SU-DHL-6 (cell line): ENCODE measurements around the gene LATS1.

Experiments used
- H2AFZ ChIP-seq: fragments of 200-600 bp; sonication (generic); 2 replicates; pipeline ENCODE4 v1.6.1; 2014; ENCODE audit warnings: low read depth, mild to moderate bottlenecking, moderate library complexity, mixed read lengths, antibody characterized with exemption, low read length; ENCODE audit not compliant: severe bottlenecking
- H3F3A ChIP-seq: fragments of 200-600 bp; shearing (Covaris generic); 2 replicates; pipeline ENCODE4 v1.6.0; 2016; ENCODE audit warnings: antibody characterized with exemption, mild to moderate bottlenecking; ENCODE audit not compliant: insufficient read depth
- H3K27ac ChIP-seq: fragments of 200-600 bp; sonication (generic); 2 replicates; pipeline ENCODE4 v1.5.1; 2016; ENCODE audit warnings: low read depth, mild to moderate bottlenecking, low read length, moderate library complexity, mixed read lengths
- H3K27me3 ChIP-seq: fragments of 200-600 bp; sonication (generic), shearing (Covaris generic); 2 replicates; pipeline ENCODE4 v1.6.0; 2014; ENCODE audit warnings: mild to moderate bottlenecking, low read length
- H3K36me3 ChIP-seq: fragments of 200-600 bp; sonication (generic); 2 replicates; pipeline ENCODE4 v1.6.1; 2014; ENCODE audit warnings: mild to moderate bottlenecking, low read length, mixed read lengths
- H3K4me2 ChIP-seq: fragments of 300-600, 200-600 bp; shearing (Covaris generic), sonication (generic); 2 replicates; pipeline ENCODE4 v1.6.0; 2014; ENCODE audit warnings: low read length, low read depth, mild to moderate bottlenecking; ENCODE audit not compliant: poor library complexity, severe bottlenecking
- H3K4me3 ChIP-seq: fragments of 200-600 bp; sonication (generic); 2 replicates; pipeline ENCODE4 v1.5.1; 2014; ENCODE audit warnings: antibody characterized with exemption, low read length, mild to moderate bottlenecking, mixed read lengths; ENCODE audit not compliant: insufficient read depth, poor library complexity, severe bottlenecking
- H3K79me2 ChIP-seq: fragments of 200-600 bp; sonication (generic); 2 replicates; pipeline ENCODE4 v1.6.1; 2014; ENCODE audit warnings: mild to moderate bottlenecking, low read length, moderate library complexity; ENCODE audit not compliant: insufficient read depth
- H3K9ac ChIP-seq: fragments of 200-600 bp; sonication (generic); 2 replicates; pipeline ENCODE4 v1.7.0; 2014; ENCODE audit warnings: mild to moderate bottlenecking, low read length
- H3K9me2 ChIP-seq: fragments of 200-600 bp; sonication (generic); replicated peaks from 2 replicates; pipeline ENCODE4 v1.6.1; 2014; ENCODE audit warnings: low read length; ENCODE audit not compliant: insufficient read depth
- H3K9me3 ChIP-seq: fragments of 200-600 bp; sonication (generic); 2 replicates; pipeline ENCODE4 v1.6.1; 2014; ENCODE audit warnings: low read length, mixed read lengths; ENCODE audit not compliant: insufficient read depth
- H4K20me1 ChIP-seq: fragments of 200-600 bp; sonication (generic); 2 replicates; pipeline ENCODE4 v1.6.1; 2014; ENCODE audit warnings: low read depth, mild to moderate bottlenecking, antibody characterized with exemption, low read length, moderate library complexity, mixed read lengths
- EZH2phosphoT487 ChIP-seq: fragments of 200-600 bp; sonication (generic), shearing (Covaris generic); conservative IDR thresholded peaks from 2 replicates; pipeline ENCODE4 v1.6.1; 2018; ENCODE audit warnings: mild to moderate bottlenecking, antibody characterized with exemption, low read length, moderate library complexity, mixed read lengths
- TF ChIP-seq, protein P1 (sequence below): fragments of 200-600 bp; sonication (generic); IDR thresholded peaks from one replicate; pipeline ENCODE4 v1.5.1; 2017; ENCODE audit warnings: antibody characterized with exemption, mild to moderate bottlenecking, low read length, moderate library complexity; ENCODE audit not compliant: insufficient read depth, poor library complexity, severe bottlenecking

Gene LATS1

DNA sequence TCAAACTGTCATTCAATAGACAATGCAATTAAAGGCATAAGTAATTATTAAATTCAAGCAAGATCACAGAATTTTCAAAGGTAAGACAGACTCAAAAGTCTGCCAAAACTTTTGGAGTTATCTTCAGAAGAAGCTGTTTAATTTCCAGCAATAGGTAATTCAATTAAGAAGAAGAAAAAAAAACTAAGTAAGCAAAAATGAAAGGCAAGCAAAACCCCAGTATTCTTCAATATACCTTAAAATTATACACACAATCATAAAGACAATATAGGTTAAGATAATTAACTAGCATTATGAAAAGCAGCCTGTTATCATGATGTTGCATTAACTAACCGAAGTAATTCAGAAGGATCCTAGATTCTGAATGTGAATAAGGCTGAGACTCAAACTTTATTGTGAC, 3.5 kb downstream of the LATS1 start:
- Histone ChIP-seq H3K79me2 (peaks cover 81% of the 10 kb centered on the region), H3K4me2 (peak overlapping the region; percentile 8), H2AFZ (no peak overlapping the region), H3K9ac (no peak overlapping the region), H3K27me3 (no peaks in the 10 kb centered on the region), H3K4me3 (no peak overlapping the region), H3K9me3 (no peaks in the 10 kb centered on the region), H3K9me2 (no peaks in the 10 kb centered on the region), H3K27ac (no peak overlapping the region), H4K20me1 (peaks cover 3% of the 10 kb centered on the region), H3K36me3 (peaks cover 5% of the 10 kb centered on the region; the same call in 1 of the 2 replicates), H3F3A (0 out of 2 replicates have a peak, but pooled peaks cover 4% of the 10 kb centered on the region)
- TF ChIP-seq, protein P1, sequence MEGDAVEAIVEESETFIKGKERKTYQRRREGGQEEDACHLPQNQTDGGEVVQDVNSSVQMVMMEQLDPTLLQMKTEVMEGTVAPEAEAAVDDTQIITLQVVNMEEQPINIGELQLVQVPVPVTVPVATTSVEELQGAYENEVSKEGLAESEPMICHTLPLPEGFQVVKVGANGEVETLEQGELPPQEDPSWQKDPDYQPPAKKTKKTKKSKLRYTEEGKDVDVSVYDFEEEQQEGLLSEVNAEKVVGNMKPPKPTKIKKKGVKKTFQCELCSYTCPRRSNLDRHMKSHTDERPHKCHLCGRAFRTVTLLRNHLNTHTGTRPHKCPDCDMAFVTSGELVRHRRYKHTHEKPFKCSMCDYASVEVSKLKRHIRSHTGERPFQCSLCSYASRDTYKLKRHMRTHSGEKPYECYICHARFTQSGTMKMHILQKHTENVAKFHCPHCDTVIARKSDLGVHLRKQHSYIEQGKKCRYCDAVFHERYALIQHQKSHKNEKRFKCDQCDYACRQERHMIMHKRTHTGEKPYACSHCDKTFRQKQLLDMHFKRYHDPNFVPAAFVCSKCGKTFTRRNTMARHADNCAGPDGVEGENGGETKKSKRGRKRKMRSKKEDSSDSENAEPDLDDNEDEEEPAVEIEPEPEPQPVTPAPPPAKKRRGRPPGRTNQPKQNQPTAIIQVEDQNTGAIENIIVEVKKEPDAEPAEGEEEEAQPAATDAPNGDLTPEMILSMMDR: no peak
- TF ChIP-seq EZH2phosphoT487: no peak

DNA sequence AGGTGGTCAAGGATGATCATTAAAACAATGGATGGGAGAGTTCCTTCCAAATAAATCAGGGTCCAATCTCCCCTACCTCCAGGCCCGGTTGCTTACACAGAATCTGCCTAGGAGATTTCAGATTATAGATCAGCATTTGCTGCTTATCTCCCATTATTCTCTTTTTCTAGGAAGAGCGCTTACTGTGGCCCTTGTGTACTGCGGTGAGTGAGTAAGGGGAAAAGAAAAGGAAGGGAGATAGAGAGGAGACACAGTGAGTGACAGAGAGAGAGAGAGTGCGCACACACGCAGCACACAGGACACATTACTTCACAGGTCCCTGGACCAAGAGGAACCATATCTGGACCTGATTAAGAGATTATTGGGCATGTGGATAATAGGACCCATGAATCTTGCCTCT, 6.2 kb downstream of the LATS1 start:
- Histone ChIP-seq H3K9me3 (no peaks in the 10 kb centered on the region), H3K27me3 (no peaks in the 10 kb centered on the region), H3K27ac (no peak overlapping the region), H3F3A (peaks cover 12% of the 10 kb centered on the region), H4K20me1 (peaks cover 3% of the 10 kb centered on the region), H3K4me3 (no peak overlapping the region), H2AFZ (no peak overlapping the region), H3K9ac (no peak overlapping the region), H3K79me2 (peaks cover 95% of the 10 kb centered on the region), H3K4me2 (no peak overlapping the region), H3K9me2 (no peaks in the 10 kb centered on the region), H3K36me3 (peaks cover 5% of the 10 kb centered on the region; the same call in 1 of the 2 replicates)
- TF ChIP-seq, protein P1: no peak
- TF ChIP-seq EZH2phosphoT487: no peak

DNA sequence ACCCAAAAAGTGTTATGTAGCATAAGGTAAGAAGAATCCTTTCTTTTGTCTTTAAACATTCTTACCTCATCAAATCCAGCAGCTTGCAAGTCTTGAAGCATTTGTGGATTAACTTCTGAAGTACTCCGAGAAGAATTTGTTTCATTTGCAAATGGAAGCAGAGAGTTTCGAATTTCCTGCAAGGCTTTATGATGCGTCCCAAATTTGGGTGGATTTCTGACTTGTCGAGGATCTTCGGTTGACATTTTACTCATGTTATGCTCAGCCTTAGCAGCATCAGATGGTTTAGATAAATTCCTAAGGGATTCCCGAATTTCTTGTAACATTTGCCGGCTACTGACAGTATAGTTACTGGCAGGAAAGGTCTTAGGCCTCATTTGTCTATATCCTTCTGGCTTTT, 16.2 kb downstream of the LATS1 start:
- H3K4me3 ChIP-seq: no peak overlapping the region

More for the DNA sequence above, 16.2 kb downstream of the LATS1 start:
- TF ChIP-seq EZH2phosphoT487: no peak
- TF ChIP-seq, protein P1: no peak
- H3K9me3 ChIP-seq: no peaks in the 10 kb centered on the region
- no peak overlapping the region for H3K4me2 ChIP-seq
- H3K79me2 ChIP-seq: peaks cover 93% of the 10 kb centered on the region
- H3K27ac ChIP-seq: no peak overlapping the region
- no peaks in the 10 kb centered on the region for H3K9me2 ChIP-seq
- peaks cover 15% of the 10 kb centered on the region; the same call in 1 of the 2 replicates for H3K36me3 ChIP-seq
- H3K9ac ChIP-seq: no peak overlapping the region
- peaks cover 17% of the 10 kb centered on the region for H4K20me1 ChIP-seq
- no peaks in the 10 kb centered on the region for H3K27me3 ChIP-seq
- H3F3A ChIP-seq: peaks cover 5% of the 10 kb centered on the region; the same call in 1 of the 2 replicates
- H2AFZ ChIP-seq: no peak overlapping the region
